ENCODE data around the gene UGT8.
"Not testable (repeated sequence)": the region's sequence is repeated elsewhere in the genome, so short reads cannot be mapped to it uniquely, and the experiment has no call there.

UGT8 gene

GRCh38 chr4:114598191-114599121, at the start of gene UGT8:
Gene UGT8, plus strand, starts transcription at chr4:114598807. Its CDS starts 24,074 bp downstream, at chr4:114622881.
- no peak for DNase-seq (ENCODE audit: low read depth)

- no peak for DNase-seq (ENCODE audit: low read depth)
Observed at GRCh38 chr4:114549638-114550037, 49.0 kb upstream of the UGT8 start.

GRCh38 chr4:114558446-114559020, 40.1 kb upstream of the UGT8 start:
- no peak for DNase-seq (ENCODE audit: low read depth)

GRCh38 chr4:114561590-114561989, 37.0 kb upstream of the UGT8 start:
- DNase-seq (ENCODE audit: low read depth) = no peak

- DNase-seq (ENCODE audit: low read depth) = no peak
Observed at GRCh38 chr4:114562176-114562904, 36.3 kb upstream of the UGT8 start.

GRCh38 chr4:114563536-114564315, 34.9 kb upstream of the UGT8 start:
- DNase-seq (ENCODE audit: low read depth) = no peak

GRCh38 chr4:114577386-114577785, 21.2 kb upstream of the UGT8 start:
- no peak for DNase-seq (ENCODE audit: low read depth)

- no peak for DNase-seq (ENCODE audit: low read depth)
Observed at GRCh38 chr4:114582621-114583020, 16.0 kb upstream of the UGT8 start.

GRCh38 chr4:114588305-114588704, 10.3 kb upstream of the UGT8 start:
- no peak for DNase-seq (ENCODE audit: low read depth)

GRCh38 chr4:114590360-114590759, 8.2 kb upstream of the UGT8 start:
- not testable (repeated sequence) for DNase-seq (ENCODE audit: low read depth)

GRCh38 chr4:114593526-114593925, 5.1 kb upstream of the UGT8 start:
- no peak for DNase-seq (ENCODE audit: low read depth)

GRCh38 chr4:114595207-114595606, 3.4 kb upstream of the UGT8 start:
- no peak for DNase-seq (ENCODE audit: low read depth)

GRCh38 chr4:114595921-114596320, 2.7 kb upstream of the UGT8 start:
- DNase-seq (ENCODE audit: low read depth) = no peak

GRCh38 chr4:114597410-114598115, 1.0 kb upstream of the UGT8 start:
- no peak for DNase-seq (ENCODE audit: low read depth)

- no peak for DNase-seq (ENCODE audit: low read depth)
Observed at GRCh38 chr4:114599231-114599902, 760 bp downstream of the UGT8 start.

GRCh38 chr4:114599903-114600552, 1.4 kb downstream of the UGT8 start:
- no peak for DNase-seq (ENCODE audit: low read depth)

GRCh38 chr4:114600672-114601071, 2.1 kb downstream of the UGT8 start:
- no peak for DNase-seq (ENCODE audit: low read depth)

GRCh38 chr4:114601304-114602052, 2.9 kb downstream of the UGT8 start:
- no peak for DNase-seq (ENCODE audit: low read depth)

GRCh38 chr4:114603497-114603896, 4.9 kb downstream of the UGT8 start:
- no peak for DNase-seq (ENCODE audit: low read depth)
